ENCODE data around the gene MYEOV. TPM values are rescaled to one million over a fixed set of nuclear protein-coding genes. Genes with fewer than 3 reads are reported as not detected.

Gene MYEOV
- total RNA-seq, 1 donor from 2014 or later: 8.6 TPM

GRCh38 chr11:69259096-69259495 is 34.9 kb upstream of the MYEOV start:
- DNase-seq (ENCODE audit: low read depth): no peak
- TF ChIP-seq CTCF (conservative IDR thresholded peaks at IDR 0.05; ENCODE audit: low read depth, low read length): no peak
- no peak overlapping the region for H3K4me3 ChIP-seq (ENCODE audit: low read depth, low read length)

- DNase-seq (ENCODE audit: low read depth): no peak
- no peak overlapping the region for H3K4me3 ChIP-seq (ENCODE audit: low read depth, low read length)
- no peak for TF ChIP-seq CTCF (conservative IDR thresholded peaks at IDR 0.05; ENCODE audit: low read depth, low read length)
Measured at GRCh38 chr11:69260622-69261021, 33.3 kb upstream of the MYEOV start.

GRCh38 chr11:69261116-69261515 is 32.8 kb upstream of the MYEOV start:
- no peak for TF ChIP-seq CTCF (conservative IDR thresholded peaks at IDR 0.05; ENCODE audit: low read depth, low read length)
- no peak overlapping the region for H3K4me3 ChIP-seq (ENCODE audit: low read depth, low read length)
- DNase-seq (ENCODE audit: low read depth): no peak

- no peak for DNase-seq (ENCODE audit: low read depth)
- no peak overlapping the region for H3K4me3 ChIP-seq (ENCODE audit: low read depth, low read length)
- TF ChIP-seq CTCF (conservative IDR thresholded peaks at IDR 0.05; ENCODE audit: low read depth, low read length): no peak
Measured at GRCh38 chr11:69262918-69263735, 30.8 kb upstream of the MYEOV start.

GRCh38 chr11:69263736-69264052 is 30.3 kb upstream of the MYEOV start:
- no peak for TF ChIP-seq CTCF (conservative IDR thresholded peaks at IDR 0.05; ENCODE audit: low read depth, low read length)
- H3K4me3 ChIP-seq (ENCODE audit: low read depth, low read length): no peak overlapping the region
- no peak for DNase-seq (ENCODE audit: low read depth)

- no peak for DNase-seq (ENCODE audit: low read depth)
- TF ChIP-seq CTCF (conservative IDR thresholded peaks at IDR 0.05; ENCODE audit: low read depth, low read length): no peak
- H3K4me3 ChIP-seq (ENCODE audit: low read depth, low read length): no peak overlapping the region
Measured at GRCh38 chr11:69264486-69264885, 29.5 kb upstream of the MYEOV start.

GRCh38 chr11:69265210-69265609 is 28.7 kb upstream of the MYEOV start:
- TF ChIP-seq CTCF (conservative IDR thresholded peaks at IDR 0.05; ENCODE audit: low read depth, low read length): no peak
- no peak overlapping the region for H3K4me3 ChIP-seq (ENCODE audit: low read depth, low read length)
- no peak for DNase-seq (ENCODE audit: low read depth)
